DMS53 (cell line): Measurements from ENCODE around the gene VBP1.
"Not testable (repeated sequence)": the region's sequence is repeated elsewhere in the genome, so short reads cannot be mapped to it uniquely, and the experiment has no call there.

Experiments
- DNase-seq: peaks from one replicate; lab custom pipeline; 2025; lab: John Stamatoyannopoulos, UW

VBP1 gene

GRCh38 chrX:155216179-155216939 is at the start of gene VBP1:
VBP1 (plus strand) TSS chrX:155216460; CDS start chrX:155216483, 23 bp downstream.
- peak; percentile 97 for DNase-seq

- no peak for DNase-seq
These were observed 46.4 kb upstream of the VBP1 start for GRCh38 chrX:155169881-155170280.

GRCh38 chrX:155179346-155179997 is 36.8 kb upstream of the VBP1 start:
- DNase-seq: peak; percentile 39

- DNase-seq: no peak
These were observed 27.5 kb upstream of the VBP1 start for GRCh38 chrX:155188786-155189185.

- DNase-seq: no peak
These were observed 5.1 kb upstream of the VBP1 start for GRCh38 chrX:155211208-155211607.

- DNase-seq: no peak
These were observed 2.5 kb upstream of the VBP1 start for GRCh38 chrX:155213731-155214130.

- no peak for DNase-seq
These were observed 649 bp upstream of the VBP1 start for GRCh38 chrX:155215443-155216178.

- peak; percentile 52 for DNase-seq
These were observed 730 bp downstream of the VBP1 start for GRCh38 chrX:155216940-155217440.

- DNase-seq: no peak
These were observed 2.5 kb downstream of the VBP1 start for GRCh38 chrX:155218777-155219176.

GRCh38 chrX:155221351-155221750 is 5.1 kb downstream of the VBP1 start:
- no peak for DNase-seq

GRCh38 chrX:155223746-155224145 is 7.5 kb downstream of the VBP1 start:
- DNase-seq: not testable (repeated sequence)

GRCh38 chrX:155225774-155226173 is 9.5 kb downstream of the VBP1 start:
- DNase-seq: no peak

GRCh38 chrX:155231163-155231562 is 14.9 kb downstream of the VBP1 start:
- no peak for DNase-seq

GRCh38 chrX:155235891-155236290 is 19.6 kb downstream of the VBP1 start:
- no peak for DNase-seq

GRCh38 chrX:155237719-155238118 is 21.5 kb downstream of the VBP1 start:
- DNase-seq: no peak

GRCh38 chrX:155242300-155242699 is 26.0 kb downstream of the VBP1 start:
- DNase-seq: no peak

GRCh38 chrX:155246748-155247147 is 30.5 kb downstream of the VBP1 start:
- DNase-seq: peak; percentile 1

- DNase-seq: no peak
These were observed 31.2 kb downstream of the VBP1 start for GRCh38 chrX:155247497-155247896.

- DNase-seq: no peak
These were observed 35.1 kb downstream of the VBP1 start for GRCh38 chrX:155251391-155251790.

GRCh38 chrX:155259752-155260151 is 43.5 kb downstream of the VBP1 start:
- DNase-seq: peak; percentile 1

- DNase-seq: peak; percentile 23
These were observed 46.9 kb downstream of the VBP1 start for GRCh38 chrX:155262970-155263754.
